HG03066 (cell line): Measurements from ENCODE around the gene PTPA.
"Not testable (repeated sequence)": the region's sequence is repeated elsewhere in the genome, so short reads cannot be mapped to it uniquely, and the experiment has no call there.

ENCODE experiments used
- ATAC-seq: cut with Tn5 transposase; IDR thresholded peaks from one replicate; pipeline ENCODE4 v1.9.1; 2021; ENCODE audit warnings: low read depth; ENCODE audit not compliant: unreplicated experiment

Gene PTPA

DNA sequence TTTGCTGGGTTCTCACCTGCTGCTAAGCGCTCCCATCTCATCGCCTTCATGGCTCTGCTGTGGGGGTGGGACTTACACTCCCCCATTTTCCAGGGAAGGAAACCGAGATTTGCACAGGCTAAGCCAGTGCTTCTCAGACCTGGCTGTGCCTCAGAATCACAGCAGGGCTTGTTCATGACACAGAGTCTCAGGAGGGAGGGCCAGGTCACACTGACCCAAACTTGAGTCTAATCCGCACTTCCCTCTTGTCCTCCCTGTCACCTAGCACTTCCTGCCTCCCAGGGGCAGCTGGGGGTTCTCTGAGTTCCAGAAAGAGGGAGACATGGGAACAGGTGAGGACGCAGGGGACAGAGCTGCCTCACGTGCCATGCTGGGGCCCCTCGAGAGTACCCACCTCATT, 82.4 kb downstream of the PTPA start:
- ATAC-seq, result no peak

DNA sequence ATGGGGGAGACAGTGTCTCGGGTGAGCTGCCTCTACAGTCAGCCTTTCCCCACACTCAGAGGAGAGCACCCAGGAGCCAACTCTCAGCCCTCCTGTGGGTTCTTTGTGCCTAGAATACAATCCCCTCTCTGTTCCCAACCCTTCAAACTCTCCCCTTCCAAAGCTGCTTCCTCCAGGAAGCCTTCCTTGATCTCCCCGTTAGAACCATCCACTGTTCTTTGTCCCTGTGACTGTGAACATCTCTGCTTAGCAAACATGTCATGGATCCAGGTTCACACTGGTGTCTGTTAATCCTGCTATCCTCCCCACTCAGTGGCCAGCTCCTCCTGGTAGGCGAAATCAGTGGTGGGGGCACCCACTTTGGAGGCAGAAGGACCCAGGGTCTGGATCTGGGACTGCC, 83.0 kb downstream of the PTPA start:
- ATAC-seq, result no peak

DNA sequence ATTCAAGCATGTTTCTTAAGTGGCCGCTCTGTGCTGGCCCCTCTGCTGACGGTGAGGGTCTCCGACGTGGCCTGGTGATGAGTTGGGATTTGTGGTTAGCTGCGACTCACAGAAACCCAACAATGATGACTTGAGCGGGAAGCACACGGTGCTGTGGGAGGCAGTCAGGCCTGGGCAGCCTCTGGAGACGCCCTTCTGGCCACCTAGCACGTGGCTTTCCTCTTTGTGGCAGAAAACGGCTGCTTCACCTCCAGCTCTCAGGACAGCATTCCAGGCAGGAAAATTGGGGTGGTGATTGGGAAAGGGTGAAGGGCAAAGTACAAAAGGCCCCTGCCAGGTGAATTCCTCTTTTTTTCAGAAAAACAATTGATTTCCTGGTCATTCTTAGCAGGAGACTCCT, 84.4 kb downstream of the PTPA start:
- no peak for ATAC-seq

DNA sequence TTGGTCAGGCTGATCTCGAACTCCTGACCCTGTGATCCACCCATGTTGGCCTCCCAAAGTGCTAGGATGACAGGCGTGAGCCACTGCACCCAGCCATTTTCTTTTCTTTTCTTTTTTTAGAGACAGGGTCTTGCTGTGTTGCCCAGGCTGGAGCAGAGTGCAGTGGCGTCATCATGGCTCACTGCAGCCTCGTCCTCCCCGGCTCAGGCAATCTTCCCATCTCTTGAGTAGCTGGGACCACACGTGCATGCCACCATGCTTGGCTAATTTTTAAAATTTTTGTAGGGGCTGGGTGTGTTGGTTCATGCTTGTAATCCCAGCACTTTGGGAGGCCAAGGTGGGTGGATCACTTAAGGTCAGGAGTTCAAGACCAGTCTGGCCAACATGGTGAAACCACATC, 85.8 kb downstream of the PTPA start:
- not testable (repeated sequence) for ATAC-seq

DNA sequence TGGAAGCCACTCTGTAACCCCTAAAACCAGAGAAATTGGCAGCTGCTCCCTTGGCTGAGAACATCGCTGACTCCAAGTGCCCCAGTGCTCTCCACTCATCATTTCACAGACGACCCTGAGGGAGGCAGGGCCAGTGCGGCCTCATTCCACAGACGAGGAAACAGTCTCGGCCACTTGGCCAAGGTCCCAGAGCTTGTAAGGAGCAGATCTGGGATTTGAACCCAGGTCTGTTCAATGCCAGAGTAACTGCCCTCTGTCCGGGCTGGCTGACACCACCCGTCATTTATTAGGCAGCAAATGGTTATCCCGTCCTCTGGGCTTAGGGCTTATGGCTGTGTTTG, 86.7 kb downstream of the PTPA start:
- ATAC-seq, result no peak
